ENCODE data around the gene ARHGEF40.

- TF ChIP-seq POLR2A (IDR thresholded peaks at IDR 0.05) (no peak), POLR2AphosphoS5 (IDR thresholded peaks at IDR 0.05) (no peak), CTCF (IDR thresholded peaks at IDR 0.05) (no peak)
Measured at GRCh38 chr14:21098892-21099595, 28.9 kb downstream of the ARHGEF40 start.
